Iris pigment epithelial cell (primary cell): Measurements from ENCODE around the gene CLCF1.

Experiments
- DNase-seq: peaks from one replicate; pipeline ENCODE4 v3.0.0-alpha.2; 2011; ENCODE audit warnings: low read depth

Gene CLCF1

DNA sequence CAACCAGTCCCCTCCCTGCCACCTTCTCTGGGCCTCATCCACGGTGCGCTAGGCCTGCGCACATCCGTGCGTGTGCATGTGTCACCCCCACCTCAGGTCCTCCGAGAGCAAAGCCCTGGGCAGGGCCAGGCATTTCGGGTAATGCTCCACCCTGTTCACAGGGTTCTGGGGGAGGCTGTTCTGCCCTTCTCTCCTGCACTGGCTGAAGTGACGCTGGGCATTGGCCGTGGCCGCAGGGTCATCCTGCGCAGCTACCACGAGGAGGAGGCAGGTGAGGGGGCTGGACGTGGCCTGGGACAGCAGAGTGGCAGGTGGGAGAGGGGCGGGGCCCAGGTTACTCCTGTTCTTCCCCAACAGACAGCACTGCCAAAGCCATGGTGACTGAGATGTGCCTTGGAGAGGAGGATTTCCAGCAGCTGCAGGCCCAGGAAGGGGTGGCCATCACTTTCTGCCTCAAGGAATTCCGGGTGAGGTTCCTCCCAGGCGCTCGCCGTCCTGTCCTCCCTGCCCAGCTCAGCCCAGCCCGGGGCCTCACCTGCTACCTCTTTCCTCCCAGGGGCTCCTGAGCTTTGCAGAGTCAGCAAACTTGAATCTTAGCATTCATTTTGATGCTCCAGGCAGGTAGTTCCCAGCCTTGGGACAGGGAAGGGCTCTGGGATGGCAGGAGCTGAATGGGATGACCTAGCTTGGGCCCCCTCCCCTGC lies 22.3 kb upstream of the CLCF1 start:
- no peak for DNase-seq

DNA sequence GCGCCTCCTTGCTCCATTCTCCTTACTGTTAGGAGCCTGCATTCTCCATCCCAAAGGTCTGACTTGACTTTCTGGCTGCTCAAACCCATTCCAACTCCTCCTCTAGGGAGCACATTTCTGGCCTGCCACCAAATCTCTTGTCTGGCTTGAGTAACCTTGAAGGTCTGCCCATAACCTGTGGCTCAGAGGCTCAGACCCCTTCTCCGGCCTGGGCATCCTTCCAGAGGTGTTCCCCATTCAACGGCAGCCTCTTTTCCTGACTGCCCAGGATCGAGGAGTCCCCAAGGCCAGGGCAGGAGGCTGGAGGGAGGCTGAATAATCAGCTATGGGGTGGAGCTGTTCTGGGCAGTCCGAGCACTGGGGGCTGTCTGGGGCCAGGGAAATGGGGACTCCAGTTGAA lies 20.6 kb upstream of the CLCF1 start:
- no peak for DNase-seq

DNA sequence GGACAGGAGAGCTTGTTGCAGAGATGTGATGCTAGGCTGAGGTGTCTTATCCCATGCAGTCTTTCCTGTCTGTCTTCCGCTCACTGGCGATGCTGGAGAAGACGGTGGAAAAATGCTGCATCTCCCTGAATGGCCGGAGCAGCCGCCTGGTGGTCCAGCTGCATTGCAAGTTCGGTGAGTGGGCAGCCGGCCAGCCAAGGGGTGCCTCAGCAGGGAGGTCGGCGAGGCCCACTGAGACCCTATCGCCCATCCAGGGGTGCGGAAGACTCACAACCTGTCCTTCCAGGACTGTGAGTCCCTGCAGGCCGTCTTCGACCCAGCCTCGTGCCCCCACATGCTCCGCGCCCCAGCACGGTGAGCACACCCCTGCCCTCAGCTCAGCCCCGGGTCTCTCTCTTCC lies 20.0 kb upstream of the CLCF1 start:
- DNase-seq, result no peak

DNA sequence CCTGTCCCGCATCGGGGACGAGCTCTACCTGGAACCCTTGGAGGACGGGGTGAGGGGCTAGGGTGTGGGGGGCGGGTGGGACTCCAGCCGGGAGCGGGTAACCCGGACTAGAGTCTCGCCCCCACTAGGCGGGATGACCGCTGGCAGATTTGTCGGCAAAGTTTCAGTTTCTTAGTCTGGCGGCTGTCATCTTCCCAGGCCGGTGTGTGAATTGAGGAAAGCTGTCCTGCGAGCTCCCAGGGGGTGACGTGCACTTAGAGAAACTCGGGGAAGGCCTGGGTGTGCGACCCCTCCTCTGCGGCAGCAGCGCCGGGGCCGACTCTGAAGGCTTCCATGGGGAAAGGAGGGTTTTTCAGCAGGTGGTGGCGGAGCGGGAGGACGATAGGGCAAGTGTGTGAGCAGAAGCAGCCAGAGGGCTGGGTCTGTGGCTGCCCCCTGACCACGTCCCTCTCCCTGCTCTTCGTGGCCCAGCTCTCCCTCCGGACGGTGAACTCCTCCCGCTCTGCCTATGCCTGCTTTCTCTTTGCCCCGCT lies 18.9 kb upstream of the CLCF1 start:
- DNase-seq, result no peak

DNA sequence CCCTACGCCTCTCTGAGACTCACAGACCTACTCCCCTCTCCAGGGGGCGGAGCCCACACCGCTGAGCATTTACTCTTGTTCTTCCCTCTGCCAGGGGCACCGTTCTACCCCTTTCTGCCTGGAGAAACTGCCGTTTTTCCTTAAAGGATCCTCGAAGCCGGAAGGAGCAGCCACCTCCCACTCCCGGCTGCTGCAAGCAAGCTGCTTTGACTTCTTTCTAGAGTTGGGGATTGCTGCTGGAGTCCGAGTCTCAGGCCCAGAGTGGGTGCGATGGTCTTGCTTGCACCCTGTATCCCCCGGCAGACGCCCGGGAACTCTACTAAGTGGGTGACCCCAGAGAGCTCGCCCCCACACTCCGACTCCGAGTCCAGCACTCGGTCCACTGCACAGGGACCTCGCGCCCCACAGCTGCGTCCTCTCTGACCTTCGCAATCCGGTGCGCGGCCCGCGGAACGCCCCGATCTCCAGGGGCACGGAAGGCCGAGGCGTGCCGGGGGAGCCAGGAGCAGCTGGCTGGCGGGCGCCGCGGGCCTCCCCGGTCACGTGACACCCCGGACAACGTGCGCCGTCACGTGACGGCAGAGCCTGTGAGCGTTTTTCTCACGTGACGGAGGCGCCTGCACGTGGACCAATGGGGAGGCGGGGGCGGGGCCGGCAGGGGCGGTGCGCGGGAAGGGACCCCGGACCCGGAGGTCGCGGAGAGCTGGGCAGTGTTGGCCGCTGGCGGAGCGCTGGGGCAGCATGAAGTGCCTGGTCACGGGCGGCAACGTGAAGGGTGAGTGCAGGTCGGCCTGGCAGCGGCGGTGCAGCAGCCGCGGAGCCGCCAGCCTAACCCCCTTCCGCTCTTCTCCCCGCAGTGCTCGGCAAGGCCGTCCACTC lies 18.1 kb upstream of the CLCF1 start, which contains the start of gene RAD9A:
Gene RAD9A, plus strand, starts transcription at position 683 of the 879 bp plus-strand sequence. Its CDS starts 59 bp downstream, at position 742.
- peak; percentile 89 for DNase-seq

DNA sequence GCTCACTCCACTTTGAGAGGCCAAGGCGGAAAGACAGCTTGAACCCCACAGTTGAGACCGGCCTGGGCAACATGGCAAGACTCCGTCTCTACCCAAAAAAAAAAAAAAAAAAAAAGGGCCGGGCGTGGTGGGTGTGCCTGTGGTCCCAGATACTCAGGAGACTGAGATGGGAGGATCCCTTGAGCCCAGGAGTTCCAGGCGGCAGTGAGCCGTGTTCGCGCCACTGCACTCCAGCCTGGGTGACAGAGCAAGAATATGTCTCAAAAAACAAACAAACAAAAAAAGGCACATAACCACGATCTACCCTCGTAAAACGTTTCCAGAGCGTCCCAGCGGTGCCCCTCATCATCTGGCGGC lies 17.5 kb upstream of the CLCF1 start:
- no peak for DNase-seq

DNA sequence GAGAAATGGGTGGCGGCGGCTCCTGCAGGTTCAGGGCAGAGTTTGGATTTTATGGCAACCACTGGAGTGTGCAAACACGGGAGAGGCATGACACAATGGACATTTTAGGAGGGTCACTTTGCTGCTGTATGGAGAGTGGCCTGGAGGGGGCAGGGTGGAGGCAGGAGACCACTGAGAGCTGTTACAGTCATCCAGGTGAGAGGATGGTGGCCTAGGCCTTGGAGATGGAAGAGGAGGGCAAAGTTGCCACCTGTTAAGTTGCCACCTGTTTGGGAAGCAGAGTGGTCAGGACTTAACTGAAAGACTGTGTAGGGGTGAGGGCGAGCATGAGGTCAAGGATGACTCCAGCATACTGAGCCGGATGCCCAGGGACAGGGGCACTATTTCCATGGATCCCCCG lies 16.1 kb upstream of the CLCF1 start:
- no peak for DNase-seq

DNA sequence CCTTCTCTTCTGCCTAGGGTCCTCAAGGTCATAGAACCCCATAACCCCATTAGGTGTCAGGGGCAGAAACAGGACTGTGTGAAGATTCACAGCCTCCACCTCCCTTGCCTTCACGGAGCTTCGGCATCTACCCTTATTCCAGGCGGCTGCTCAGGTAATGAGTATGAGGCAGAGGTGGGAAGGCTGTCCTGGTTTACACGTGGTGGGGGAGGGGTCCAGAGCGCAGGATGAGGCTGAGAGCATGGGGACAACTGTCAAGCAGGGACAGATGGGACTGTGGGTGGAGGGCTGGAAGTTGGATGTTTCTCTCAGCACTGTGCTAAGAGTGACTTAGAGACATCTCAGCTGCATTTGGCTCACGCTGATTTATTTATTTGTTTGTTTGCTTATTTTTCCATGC lies 14.1 kb upstream of the CLCF1 start:
- DNase-seq, result no peak

DNA sequence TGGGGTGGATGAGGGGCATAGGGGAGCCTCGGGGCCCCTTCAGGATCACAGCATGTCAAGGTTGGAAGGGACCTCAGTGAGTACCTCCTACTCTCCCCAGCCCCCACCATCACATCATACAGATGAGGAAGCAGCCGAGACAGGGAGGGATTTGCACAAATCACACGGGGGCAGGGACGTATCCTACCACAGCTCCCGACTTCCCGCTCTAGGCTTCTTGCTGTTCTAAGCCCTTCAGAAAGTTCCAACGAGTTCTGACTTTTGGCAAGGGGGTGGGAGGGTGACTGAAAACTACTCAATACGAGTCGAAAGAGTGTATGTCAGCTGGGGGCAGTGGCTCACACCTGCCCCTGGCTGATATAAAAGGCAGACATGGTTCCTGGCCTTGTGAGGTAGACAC lies 13.7 kb upstream of the CLCF1 start:
- no peak for DNase-seq

DNA sequence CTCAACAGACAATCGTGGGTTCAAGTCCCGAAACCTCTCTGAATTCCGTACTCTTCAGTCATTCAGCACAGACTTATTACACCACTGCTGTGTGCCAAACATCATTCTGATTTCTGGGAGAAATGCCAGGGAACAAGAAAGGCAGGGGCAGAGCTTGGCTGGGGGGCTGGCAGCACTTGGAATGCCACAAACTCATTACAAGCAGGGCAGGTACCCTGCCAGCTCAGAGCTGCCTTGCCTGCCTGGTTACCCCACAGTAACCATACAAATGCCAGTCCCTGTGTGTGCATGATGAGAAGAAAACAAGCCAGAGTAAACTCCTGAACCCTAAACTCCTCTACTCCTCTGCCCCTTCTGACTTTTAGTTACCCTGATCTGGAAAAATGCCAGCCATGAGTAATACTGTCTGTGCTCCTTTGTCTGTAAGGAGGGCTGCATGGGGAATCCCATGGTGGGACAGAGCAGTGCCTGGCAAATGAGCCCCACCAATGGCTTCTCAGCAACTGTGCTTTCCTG lies 11.5 kb upstream of the CLCF1 start:
- peak; percentile 53 for DNase-seq

DNA sequence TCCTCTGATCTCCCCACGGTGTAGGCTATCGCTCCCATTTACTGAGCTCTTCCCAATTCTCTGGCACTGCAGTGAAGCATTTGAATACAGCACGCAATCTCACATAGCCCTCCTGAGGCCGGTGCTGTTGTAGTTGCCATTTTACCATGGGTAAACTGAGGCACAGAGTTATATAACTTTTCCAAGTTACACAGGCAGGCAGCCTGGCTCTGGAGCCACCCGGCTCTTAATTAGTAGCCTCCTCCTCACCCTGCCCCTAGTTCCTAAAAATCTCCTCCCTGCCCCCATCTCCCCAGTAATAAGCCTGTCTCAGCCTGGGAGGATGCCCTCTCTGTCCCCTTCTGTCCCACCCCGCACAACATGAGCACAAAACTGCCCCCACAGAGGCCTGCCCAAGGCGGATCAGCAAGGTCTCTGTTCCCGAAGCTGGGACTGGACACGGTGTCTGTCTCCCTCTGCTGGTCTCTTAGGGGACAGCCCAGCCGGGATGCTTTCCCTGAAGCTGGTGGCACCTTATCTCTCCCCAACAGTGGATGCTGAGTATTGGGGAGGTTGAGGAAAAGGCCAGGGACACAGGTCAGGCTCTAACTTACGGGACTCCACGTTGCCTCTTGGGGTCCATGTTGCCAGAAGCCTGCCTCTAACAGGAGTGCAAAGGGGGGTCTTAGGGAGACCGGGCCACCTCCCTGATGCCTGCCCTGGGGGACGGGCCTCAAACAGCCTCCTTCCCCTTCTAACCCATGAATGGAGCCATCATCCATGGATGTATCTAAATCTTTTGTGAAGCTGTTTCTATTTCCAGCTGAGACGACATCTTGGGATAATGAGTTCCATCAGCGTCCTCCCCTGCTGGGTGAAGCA lies 9.1 kb upstream of the CLCF1 start:
- DNase-seq, result peak; percentile 65

DNA sequence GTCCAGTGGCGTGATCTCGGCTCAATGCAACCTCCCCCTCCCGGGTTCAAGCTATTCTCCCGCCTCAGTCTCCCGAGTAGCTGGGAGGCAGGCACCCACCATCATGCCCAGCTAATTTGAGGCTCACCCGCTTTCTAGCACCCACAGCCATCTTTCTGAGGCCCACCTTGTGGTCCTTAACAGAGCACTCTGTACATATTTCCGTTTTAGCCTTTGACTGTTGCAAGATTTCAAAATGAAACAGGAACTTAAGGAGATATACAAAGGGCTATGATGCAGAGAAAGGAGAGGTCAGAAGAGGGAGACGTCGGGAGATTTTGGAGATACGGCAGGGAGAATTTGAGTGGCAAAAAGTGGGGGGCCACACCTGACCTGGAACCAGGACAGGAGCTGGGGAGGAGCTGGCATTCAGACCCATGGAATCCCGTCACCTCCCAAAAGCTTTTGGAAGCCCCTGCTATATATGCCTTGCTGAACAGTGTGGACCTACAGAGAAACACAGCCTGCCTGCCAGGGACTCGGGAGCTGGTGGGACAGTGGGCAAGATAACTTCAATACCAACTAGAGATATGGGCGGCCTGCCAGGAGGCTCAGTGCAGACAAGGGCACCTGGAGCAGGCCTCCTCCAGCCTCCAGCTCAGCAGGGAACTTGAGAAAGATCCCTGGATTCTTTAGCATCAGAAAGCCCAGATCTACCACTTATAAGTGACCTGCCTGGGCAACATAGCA lies 8.0 kb upstream of the CLCF1 start:
- no peak for DNase-seq

DNA sequence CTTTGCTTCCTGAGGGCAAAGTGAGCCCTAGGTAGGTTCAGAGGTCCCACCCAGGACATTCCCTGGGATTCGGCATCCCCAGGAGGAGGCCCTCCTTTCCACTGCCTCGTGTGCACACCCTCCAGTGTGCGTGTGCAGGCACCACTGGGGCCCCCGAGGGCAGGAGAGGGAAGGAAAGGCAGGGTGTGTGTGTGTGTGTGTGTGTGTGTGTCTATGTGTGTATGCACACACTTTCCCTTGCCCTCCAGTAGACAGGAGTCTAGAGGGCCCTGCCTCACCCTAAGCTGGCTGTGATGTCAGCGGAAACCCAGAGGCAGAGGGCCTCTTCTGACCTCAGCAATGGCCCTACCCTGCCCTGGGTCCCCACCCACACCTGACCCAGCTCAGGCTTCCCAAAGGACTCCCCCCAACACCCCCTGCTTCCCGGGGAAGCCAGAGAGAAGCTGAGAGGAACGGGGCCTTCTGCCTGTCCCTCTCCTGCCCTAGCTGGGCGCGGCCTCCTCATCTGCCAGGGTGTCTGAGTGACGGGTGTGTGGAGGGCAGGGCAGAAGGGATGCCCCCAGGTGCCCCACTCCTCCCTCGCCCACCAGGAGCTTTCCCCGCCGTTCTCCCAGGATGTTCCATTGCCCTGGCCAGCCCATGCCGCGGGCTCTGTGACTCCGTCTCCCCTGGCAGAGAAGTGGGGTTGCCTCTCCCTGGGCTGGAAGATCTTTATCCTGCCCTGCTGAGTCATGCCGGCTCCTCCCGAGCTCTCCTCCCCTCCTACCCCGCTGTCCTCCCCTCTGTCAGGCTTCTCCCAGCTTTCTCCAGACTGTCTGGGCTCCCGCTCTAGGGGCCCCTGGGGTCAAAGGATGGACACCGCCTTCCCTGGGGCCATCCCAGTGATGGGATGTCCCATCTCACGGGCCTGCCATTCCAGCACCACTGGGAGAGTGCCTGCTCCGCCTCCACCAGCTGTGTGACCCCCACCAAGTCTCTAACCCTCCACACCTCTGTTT lies 6.0 kb upstream of the CLCF1 start:
- peak; percentile 62 for DNase-seq

DNA sequence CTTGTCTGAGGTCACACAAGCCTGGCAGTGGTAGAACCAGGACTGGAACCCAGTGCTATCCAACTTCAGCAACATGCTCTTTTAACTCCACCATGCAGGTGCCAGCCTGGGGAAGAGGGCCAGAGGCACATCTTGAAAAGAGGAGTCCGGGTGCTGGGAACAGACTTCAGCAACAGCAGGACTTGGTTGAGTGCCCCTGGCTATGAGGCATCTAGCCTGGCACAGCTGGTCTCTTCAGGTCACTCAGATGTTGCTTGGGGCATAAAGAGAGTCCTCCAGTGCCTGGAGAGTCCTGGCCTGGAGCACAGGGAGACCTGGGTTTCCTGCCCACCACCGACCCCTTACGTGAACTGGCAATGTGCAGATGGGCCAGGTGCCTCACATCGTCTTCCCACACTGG lies 5.1 kb upstream of the CLCF1 start:
- DNase-seq, result no peak

DNA sequence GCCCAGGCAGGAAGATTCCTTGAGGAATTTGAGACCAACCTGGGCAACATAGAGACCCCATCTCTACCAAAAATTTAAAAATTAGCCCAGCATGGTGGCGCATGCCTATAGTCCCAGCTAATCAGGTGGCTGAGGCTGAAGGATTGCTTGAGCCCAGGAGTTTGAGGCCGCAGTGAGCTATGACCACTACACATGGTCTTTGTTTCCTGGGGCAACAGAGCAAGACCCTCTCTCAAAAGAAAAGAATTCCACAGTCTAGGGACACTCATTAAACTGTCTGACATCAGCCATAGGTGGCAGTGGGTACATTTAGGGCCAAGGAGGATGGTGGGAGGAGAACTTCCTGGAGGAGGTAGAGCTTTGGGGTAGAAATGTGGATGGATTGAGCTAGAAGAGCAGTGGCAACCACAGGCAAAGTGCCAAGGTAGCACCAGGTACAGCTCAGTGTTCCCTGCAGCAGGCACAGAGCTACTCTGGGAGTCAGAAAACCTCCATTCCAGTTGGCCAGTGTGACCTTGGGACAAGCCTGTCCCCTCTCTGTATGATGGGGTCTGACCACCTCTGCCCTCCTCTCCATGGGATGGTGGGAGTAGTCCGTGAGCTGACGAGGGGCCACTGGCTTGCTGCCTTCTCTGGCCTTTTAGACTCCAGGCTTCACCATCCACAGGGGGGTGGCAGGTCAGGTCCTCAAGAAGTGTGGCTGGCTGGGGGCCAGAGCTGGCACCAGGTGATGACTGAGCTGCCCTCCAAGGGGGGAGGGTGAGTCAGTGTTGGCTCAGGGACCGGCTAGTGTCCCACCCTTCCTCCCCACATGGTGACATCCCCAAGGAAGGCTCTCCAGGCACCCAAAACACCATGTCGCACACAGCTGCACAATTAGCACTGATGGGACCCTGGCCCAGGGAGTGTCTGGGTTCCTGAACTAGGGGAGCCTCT lies 3.7 kb upstream of the CLCF1 start:
- no peak for DNase-seq

DNA sequence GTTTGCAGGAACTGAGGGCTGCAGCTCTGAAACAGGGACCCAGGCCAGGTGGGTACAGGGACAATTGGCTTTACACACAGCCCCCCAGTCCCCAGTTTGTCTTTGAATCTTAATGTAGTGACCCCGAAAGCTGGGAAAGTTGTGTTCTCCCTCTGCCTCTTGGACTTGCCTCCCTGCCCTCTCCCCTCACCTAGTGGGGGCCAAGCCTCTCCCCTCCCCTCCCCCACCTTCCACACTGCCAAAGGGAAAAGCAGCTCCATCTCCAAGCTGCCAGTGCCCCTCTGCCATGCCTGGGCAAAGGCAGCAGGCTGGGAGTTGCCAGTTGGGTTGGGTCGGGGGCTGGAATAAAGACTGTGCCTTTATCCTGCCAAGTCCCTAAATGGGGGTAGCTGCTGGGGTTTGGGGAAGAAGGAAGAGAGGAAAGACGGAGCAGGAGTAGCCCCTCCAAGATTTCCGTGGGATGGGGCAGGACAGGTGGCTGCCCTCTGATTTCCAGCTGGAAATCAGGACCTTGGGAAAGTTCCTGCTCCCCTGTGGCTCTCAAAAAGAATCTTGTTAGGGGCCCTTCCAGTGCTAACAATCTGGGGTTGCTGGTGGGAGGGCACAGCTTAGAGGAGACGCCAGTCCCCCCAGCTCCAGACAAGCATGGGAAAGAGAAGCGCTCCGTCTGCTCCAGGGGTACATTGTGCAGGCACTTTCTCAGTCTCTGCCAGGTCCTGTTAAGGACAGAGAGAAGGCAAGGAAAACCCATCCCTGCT lies 2.8 kb upstream of the CLCF1 start:
- DNase-seq, result no peak

DNA sequence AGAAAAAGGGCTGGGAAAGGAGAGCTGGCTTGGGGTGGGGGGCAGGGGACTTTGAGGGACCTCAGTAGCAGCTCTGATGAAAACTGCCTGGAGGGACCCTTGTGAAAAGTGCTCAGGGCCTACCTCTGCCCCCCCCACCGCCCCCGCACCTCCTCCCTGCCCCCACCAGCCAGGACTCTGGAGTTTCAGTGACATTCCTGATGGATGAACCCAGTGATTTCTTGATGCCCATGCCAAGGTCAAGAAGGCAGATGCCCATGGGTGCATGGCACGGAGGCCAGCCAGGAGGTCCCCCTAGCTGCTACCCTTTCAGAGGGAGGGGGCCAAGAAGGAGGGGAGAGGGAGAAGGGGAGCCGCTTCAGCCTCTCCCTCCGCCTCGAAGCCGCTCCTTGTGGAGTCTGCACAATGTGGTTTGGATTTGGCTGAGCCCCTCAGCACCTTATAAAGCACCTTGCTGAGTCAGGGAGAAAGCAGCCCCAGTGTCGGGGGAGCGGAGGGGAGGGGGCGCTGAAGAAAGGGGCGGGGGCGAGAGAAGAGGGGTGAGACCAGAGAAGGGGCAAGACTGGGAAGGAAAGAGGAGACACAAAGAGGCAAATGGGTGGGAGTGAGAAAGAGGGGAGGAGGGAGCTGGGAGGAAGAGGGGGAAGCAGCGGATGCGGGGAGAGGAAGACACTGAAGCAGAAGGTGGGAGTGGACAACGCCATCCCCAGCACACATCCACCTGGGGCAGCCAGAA lies 2.1 kb upstream of the CLCF1 start:
- DNase-seq, result no peak
